ENCODE results near the gene SCT. TPM values are rescaled to one million over a fixed set of nuclear protein-coding genes. Genes with fewer than 3 reads are reported as not detected.

Gene SCT
- total and polyA plus RNA-seq, 2 donors (not counting 3 experiments of a cell fraction or from before 2014, with no cell fraction given): not detected

DNA sequence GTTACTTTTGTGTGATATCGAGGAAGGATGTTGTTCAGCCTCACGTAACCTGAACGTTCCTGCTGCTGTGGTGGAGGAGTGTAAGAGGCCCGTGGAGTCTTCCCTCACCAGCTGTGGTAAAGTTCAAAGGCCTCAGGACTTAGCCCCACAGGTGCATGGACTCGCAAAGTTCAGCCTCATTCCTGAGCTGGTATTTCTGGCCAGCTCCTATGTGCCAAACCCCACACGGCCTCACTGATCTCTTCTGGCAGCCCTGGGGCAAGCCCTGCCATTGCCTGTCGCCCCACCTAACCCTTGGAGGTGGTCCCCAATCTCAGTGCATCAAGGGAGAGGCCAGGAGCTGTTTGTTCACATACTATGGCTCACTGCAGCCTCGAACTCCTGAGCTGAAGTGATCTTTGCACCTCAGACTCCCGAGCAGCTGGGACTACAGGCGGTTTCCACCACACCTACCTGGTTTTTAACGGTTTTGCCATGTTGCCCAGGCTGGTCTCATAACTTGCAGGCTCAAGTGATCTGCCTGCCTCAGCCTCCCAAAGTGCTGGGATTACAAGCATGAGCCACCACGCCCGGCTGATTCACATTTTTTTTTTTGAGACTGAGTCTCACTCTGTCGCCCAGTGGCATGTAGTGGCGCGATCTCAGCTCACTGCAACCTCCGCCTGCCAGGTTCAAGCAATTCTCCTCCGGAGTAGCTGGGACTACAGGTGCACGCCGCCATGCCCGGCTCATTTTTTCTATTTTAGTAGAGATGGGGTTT, 48.5 kb downstream of the SCT start:
- Histone ChIP-seq H2AFZ (ENCODE audit: low read depth, low read length) (no peak overlapping the region), H3K9me1 (replicated peaks; ENCODE audit: control insufficient read depth, extremely low read depth, insufficient read depth, low read length) (no peaks in the 10 kb centered on the region), H3K79me2 (ENCODE audit: control insufficient read depth, insufficient read depth, low read length) (peaks cover 54% of the 10 kb centered on the region), H3K4me1 (ENCODE audit: control insufficient read depth, extremely low read depth, insufficient read depth, low read length) (peaks cover 14% of the 10 kb centered on the region), H3K27ac (ENCODE audit: insufficient read depth, low read depth, low read length) (no peak overlapping the region), H3K9me3 (replicated peaks; ENCODE audit: control insufficient read depth, insufficient read depth, low read length) (no peaks in the 10 kb centered on the region), H3K36me3 (ENCODE audit: control insufficient read depth in 2 of 2, extremely low read depth in 1 of 2, insufficient read depth in 2 of 2, low read length in 2 of 2) (peaks cover 0 to 6% of the 10 kb centered on the region in 2 experiments), H4K20me1 (replicated peaks; ENCODE audit: control insufficient read depth, extremely low read depth, insufficient read depth, low read length) (no peaks in the 10 kb centered on the region), H3K9ac (replicated peaks; ENCODE audit: extremely low read depth, insufficient read depth, low read length) (no peak overlapping the region), H3K27me3 (ENCODE audit: control insufficient read depth in 2 of 2, insufficient read depth in 2 of 2, low read length in 2 of 2) (peaks cover 8 to 10% of the 10 kb centered on the region in 2 experiments), H3K4me2 (ENCODE audit: insufficient read depth, low read length) (peak overlapping the region; percentile 94), H3K4me3 (replicated peaks in 1 of 3; ENCODE audit: insufficient read depth in 1 of 3, low read depth in 1 of 3, low read length in 3 of 3) (no peak overlapping the region)
- ChIA-PET CTCF (no interaction called here), POLR2A (no interaction called here)
- FAIRE-seq (no peak), DNase-seq (ENCODE audit: low read depth, low spot score) (no peak)
- BruUV-seq (replicated peaks): no TSS peak
- dilution Hi-C loops (cut with MboI; ENCODE audit: extremely low pct_ligation_motif_present, low sequenced_read_pairs): no loop called here
- TF ChIP-seq CTCF (IDR thresholded peaks at IDR 0.05; ENCODE audit: extremely low read depth in 1 of 2, insufficient read depth in 1 of 2, low read depth in 1 of 2, low read length in 2 of 2) (no peak), MYC (IDR thresholded peaks at IDR 0.05; ENCODE audit: low read depth, low read length) (no peak), EZH2 (IDR thresholded peaks at IDR 0.05; ENCODE audit: borderline replicate concordance, low read depth, low read length, severe bottlenecking) (no peak), FOS (IDR thresholded peaks at IDR 0.05; ENCODE audit: borderline replicate concordance, insufficient read depth, low read length) (no peak), POLR2AphosphoS5 (IDR thresholded peaks at IDR 0.05; ENCODE audit: insufficient read depth, low read depth, low read length) (no peak), POLR2A (IDR thresholded peaks at IDR 0.05; ENCODE audit: low read depth, low read length) (no peak), JUN (IDR thresholded peaks at IDR 0.05; ENCODE audit: borderline replicate concordance, insufficient read depth, insufficient read length, low read depth) (no peak), GATA2 (IDR thresholded peaks at IDR 0.05; ENCODE audit: insufficient read depth, insufficient read length, low read depth, low read length) (no peak)
- TF ChIP-seq, protein P1, sequence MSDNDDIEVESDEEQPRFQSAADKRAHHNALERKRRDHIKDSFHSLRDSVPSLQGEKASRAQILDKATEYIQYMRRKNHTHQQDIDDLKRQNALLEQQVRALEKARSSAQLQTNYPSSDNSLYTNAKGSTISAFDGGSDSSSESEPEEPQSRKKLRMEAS (IDR thresholded peaks at IDR 0.05; ENCODE audit: insufficient read depth, insufficient read length): no peak
- intact Hi-C loops (cut with micrococcal nuclease): loop anchor here (5.0 kb wide), 1 partner anchor 34 kb away; no protein-coding TSS in a partner anchor

Measured in endothelial cell of umbilical vein (primary cell).